ENCODE results near the gene UBE2M.

Gene UBE2M

GRCh38 chr19:58575183-58576041 lies 17.0 kb upstream of the UBE2M start:
- peak; percentile 87 for DNase-seq
- H3K4me1 Mint-ChIP-seq, result peaks cover 51% of the 10 kb centered on the region
- H3K4me3 Mint-ChIP-seq, result peak overlapping the region; percentile 81
- CTCF ChIA-PET, result interaction anchor here (0.7 to 9.4 kb wide), 4 partner anchors 21 to 61 kb away, joined by 3 to 109 read pairs (median 6); partner anchors contain the start of genes CHMP2A, TRIM28 and ZBTB45
- H3K27me3 Mint-ChIP-seq, result no peaks in the 10 kb centered on the region
- H3K36me3 Mint-ChIP-seq, result peaks cover 12% of the 10 kb centered on the region
- H3K27ac Mint-ChIP-seq, result peak overlapping the region; percentile 99
- H3K9me3 Mint-ChIP-seq, result no peaks in the 10 kb centered on the region

- peaks cover 21% of the 10 kb centered on the region for H3K36me3 Mint-ChIP-seq
- DNase-seq, result no peak
- no peaks in the 10 kb centered on the region for H3K27me3 Mint-ChIP-seq
- H3K9me3 Mint-ChIP-seq, result no peaks in the 10 kb centered on the region
- H3K4me1 Mint-ChIP-seq, result peaks cover 47% of the 10 kb centered on the region
- peak overlapping the region; percentile 93 for H3K4me3 Mint-ChIP-seq
- peak overlapping the region; percentile 99 for H3K27ac Mint-ChIP-seq
- CTCF ChIA-PET, result no interaction called here
Observed at GRCh38 chr19:58573658-58574164, 15.3 kb upstream of the UBE2M start.

GRCh38 chr19:58572818-58573657 lies 14.6 kb upstream of the UBE2M start, which contains the start of gene MZF1:
Gene MZF1, minus strand, starts transcription at chr19:58573335. Its CDS starts 1,946 bp downstream, at chr19:58571389.
- CTCF ChIA-PET, result interaction anchor here (0.6 to 1.4 kb wide), 2 partner anchors 18 to 53 kb away, joined by 3 to 5 read pairs; partner anchors contain the start of genes CHMP2A and ZBTB45

GRCh38 chr19:58572026-58572817 lies 13.8 kb upstream of the UBE2M start:
- peak overlapping the region; percentile 93 for H3K4me3 Mint-ChIP-seq
- H3K9me3 Mint-ChIP-seq, result no peaks in the 10 kb centered on the region
- peaks cover 48% of the 10 kb centered on the region for H3K4me1 Mint-ChIP-seq
- no peak for DNase-seq
- peak overlapping the region; percentile 99 for H3K27ac Mint-ChIP-seq
- H3K27me3 Mint-ChIP-seq, result no peaks in the 10 kb centered on the region
- CTCF ChIA-PET, result interaction anchor here (0.6 to 1.5 kb wide), 3 partner anchors 9 to 53 kb away, joined by 3 to 5 read pairs (median 3); partner anchors contain the start of genes CHMP2A and ZBTB45
- H3K36me3 Mint-ChIP-seq, result peaks cover 26% of the 10 kb centered on the region

More at GRCh38 chr19:58572818-58573657, 14.6 kb upstream of the UBE2M start, which contains the start of gene MZF1:
- peak within 1 kb of the TSS; percentile 99 for H3K27ac Mint-ChIP-seq
- H3K27me3 Mint-ChIP-seq, result no peaks in the 10 kb centered on the region
- H3K9me3 Mint-ChIP-seq, result no peaks in the 10 kb centered on the region
- H3K4me1 Mint-ChIP-seq, result peaks cover 49% of the 10 kb centered on the region
- DNase-seq, result peak; percentile 100
- H3K36me3 Mint-ChIP-seq, result peaks cover 26% of the 10 kb centered on the region
- peak within 1 kb of the TSS; percentile 93 for H3K4me3 Mint-ChIP-seq

- DNase-seq, result peak; percentile 6
- peak overlapping the region; percentile 99 for H3K27ac Mint-ChIP-seq
- CTCF ChIA-PET, result interaction anchor here (1.4 to 1.5 kb wide), 2 partner anchors 10 to 52 kb away, joined by 3 to 5 read pairs; partner anchors contain the start of gene ZBTB45
Observed at GRCh38 chr19:58571575-58571947, 13.2 kb upstream of the UBE2M start.

DNA sequence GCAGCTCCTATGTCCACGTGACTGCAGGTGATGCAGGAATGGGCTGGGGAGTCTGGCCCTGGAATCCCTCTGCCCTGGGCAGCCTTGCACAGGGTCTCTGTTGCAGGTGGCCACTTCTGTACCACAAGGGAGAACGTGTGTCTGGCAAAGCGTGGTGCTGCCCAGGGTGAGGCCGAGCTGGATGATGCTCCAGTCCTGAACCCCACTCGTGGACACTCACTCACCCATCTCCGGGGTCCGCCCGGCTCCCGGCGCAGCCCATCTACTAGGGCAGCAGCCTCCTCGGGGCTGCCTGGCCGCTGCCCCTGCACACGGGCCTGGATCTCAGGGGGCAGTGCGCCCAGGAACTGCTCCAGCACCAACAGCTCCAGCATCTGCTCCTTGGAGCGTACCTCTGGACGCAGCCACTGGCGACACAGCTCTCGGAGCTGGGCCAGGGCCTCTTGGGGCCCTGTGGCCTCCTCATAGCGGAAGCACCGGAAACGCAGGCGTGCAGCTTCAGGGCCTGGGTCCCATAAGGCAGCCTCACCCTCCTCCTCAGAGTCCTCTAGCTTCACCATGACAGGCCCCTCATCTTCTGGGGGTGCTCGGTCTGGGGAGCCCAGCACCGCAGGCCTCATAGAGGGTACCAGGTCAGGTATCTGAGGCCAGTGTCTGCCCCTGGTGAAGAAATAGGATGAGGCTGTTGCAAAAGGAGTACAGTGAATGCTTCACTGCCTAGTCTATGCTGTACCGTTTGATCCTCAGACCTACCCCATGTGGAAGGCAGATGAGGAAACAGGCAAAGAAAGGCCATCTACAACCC lies 12.6 kb upstream of the UBE2M start:
- Mint-ChIP-seq H3K27me3 (no peaks in the 10 kb centered on the region), H3K36me3 (peaks cover 28% of the 10 kb centered on the region), H3K27ac (no peak overlapping the region), H3K4me1 (peaks cover 42% of the 10 kb centered on the region), H3K4me3 (peak overlapping the region; percentile 93), H3K9me3 (no peaks in the 10 kb centered on the region)
- CTCF ChIA-PET, result interaction anchor here (1.4 to 1.5 kb wide), 2 partner anchors 10 to 51 kb away, joined by 3 to 5 read pairs; partner anchors contain the start of gene ZBTB45
- DNase-seq, result peak; percentile 15

More at GRCh38 chr19:58571575-58571947, 13.2 kb upstream of the UBE2M start:
- peaks cover 27% of the 10 kb centered on the region for H3K36me3 Mint-ChIP-seq
- peak overlapping the region; percentile 93 for H3K4me3 Mint-ChIP-seq
- no peaks in the 10 kb centered on the region for H3K9me3 Mint-ChIP-seq
- no peaks in the 10 kb centered on the region for H3K27me3 Mint-ChIP-seq
- H3K4me1 Mint-ChIP-seq, result peaks cover 48% of the 10 kb centered on the region

DNA sequence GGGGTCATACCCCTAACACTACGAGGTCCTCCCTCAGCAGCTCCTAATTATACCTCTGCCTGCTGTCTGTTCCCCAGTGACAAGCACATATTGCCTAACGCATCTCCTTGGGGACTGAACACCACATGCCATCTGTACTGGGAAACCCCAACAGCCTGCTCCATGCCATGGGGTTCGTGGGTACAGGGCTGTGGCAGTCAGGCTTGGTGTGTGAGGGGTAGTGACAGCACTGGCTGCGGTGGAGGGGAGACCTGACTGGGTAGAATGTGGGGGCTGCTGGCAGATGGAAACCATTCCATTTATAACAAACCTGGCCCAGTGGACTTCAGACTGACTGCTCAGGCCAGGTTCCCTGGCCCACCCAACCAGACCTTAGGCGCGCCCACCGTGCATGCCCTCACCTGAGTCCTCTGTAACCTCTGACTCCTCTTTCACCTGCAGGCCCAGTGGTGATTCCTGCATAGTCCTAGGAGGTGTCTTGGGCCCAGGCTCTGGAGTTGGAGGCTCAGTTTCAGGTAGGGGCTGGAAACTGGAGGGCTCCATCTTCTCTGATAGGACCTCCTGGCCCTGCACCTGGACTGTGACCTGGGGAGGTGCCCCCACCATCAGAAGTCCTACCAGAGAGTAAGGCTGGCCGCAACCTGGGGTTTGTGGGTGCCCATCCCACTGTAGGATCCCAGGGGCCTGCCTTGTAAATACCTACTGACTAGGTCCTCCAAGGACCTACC lies 11.7 kb upstream of the UBE2M start:
- H3K27me3 Mint-ChIP-seq, result no peaks in the 10 kb centered on the region
- peaks cover 38% of the 10 kb centered on the region for H3K4me1 Mint-ChIP-seq
- DNase-seq, result peak; percentile 12
- no peaks in the 10 kb centered on the region for H3K9me3 Mint-ChIP-seq
- peaks cover 28% of the 10 kb centered on the region for H3K36me3 Mint-ChIP-seq
- H3K4me3 Mint-ChIP-seq, result no peak overlapping the region
- CTCF ChIA-PET, result no interaction called here
- H3K27ac Mint-ChIP-seq, result no peak overlapping the region

DNA sequence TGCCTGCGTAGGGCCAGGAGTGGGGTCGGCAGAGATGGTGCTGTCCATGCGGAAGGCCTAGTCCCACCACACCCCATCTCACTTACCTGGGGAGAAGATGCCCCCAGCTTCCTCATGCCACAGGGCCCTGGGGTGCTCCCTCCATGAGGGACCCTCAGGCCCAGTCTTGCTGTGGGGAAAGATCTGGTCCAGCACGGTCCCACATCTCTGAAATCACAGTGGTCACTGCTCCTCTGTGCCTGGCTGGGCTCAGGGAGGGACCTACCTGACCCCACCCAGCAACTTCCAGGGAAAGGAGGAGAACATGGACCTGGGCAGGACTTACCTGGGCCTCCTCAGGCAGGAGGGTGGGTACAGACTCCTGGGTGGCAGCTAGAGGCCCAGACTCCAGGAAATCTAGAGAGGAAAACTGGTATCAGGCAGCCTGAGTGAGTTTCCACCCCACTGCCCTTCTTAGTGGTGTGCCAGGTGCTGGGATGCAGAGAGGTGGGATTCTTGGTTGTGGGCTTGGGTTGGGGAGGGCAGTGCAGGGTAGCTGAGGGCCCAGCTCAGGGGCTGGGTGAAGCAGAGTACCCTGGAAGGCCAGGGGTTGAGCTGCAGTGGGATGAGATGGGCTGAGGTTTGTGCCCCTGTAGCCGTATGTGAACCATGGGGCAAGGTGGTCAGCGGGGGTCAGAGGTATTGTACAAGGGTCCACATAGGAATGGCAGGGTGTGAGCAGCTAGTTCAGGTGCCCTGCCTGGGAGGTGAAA lies 11.0 kb upstream of the UBE2M start:
- no peaks in the 10 kb centered on the region for H3K27me3 Mint-ChIP-seq
- CTCF ChIA-PET, result interaction anchor here (1.3 kb wide), 1 partner anchor 55 kb away, joined by 4 read pairs; no protein-coding TSS in a partner anchor
- peaks cover 31% of the 10 kb centered on the region for H3K36me3 Mint-ChIP-seq
- H3K9me3 Mint-ChIP-seq, result no peaks in the 10 kb centered on the region
- no peak overlapping the region for H3K4me3 Mint-ChIP-seq
- H3K4me1 Mint-ChIP-seq, result peaks cover 38% of the 10 kb centered on the region
- H3K27ac Mint-ChIP-seq, result no peak overlapping the region
- peak; percentile 17 for DNase-seq

GRCh38 chr19:58568453-58569130 lies 10.2 kb upstream of the UBE2M start:
- Mint-ChIP-seq H3K27ac (peak overlapping the region; percentile 43), H3K9me3 (no peaks in the 10 kb centered on the region), H3K27me3 (peaks cover 4% of the 10 kb centered on the region), H3K4me1 (peaks cover 38% of the 10 kb centered on the region), H3K36me3 (peaks cover 35% of the 10 kb centered on the region), H3K4me3 (no peak overlapping the region)
- CTCF ChIA-PET, result interaction anchor here (1.3 to 1.6 kb wide), 2 partner anchors 13 to 54 kb away, joined by 4 to 5 read pairs; no protein-coding TSS in a partner anchor
- DNase-seq, result peak; percentile 14

DNA sequence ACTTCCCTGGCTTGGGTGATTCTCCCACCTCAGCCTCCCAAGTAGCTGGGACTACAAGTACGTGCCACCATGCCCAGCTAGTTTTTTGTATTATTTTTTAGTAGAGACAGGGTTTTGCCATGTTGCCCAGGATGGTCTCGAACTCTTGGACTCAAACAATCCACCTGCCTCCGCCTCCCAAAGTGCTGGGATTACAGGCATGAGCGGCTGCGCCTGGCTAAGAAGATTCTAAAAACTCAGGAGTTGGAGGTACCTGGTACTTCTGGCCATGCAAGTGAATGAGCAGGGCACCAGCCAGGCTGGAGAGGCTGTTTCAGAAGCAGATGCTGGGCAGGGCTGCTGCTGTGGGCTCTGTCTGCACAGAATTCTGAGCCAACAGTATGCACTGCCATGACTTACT lies 8.6 kb upstream of the UBE2M start:
- Mint-ChIP-seq H3K4me1 (peaks cover 40% of the 10 kb centered on the region), H3K9me3 (no peaks in the 10 kb centered on the region), H3K36me3 (peaks cover 33% of the 10 kb centered on the region), H3K27me3 (peaks cover 8% of the 10 kb centered on the region), H3K27ac (no peak overlapping the region), H3K4me3 (no peak overlapping the region)
- CTCF ChIA-PET, result interaction anchor here (1.0 kb wide), 1 partner anchor 48 kb away, joined by 3 read pairs; the partner anchor contains the start of gene ZBTB45
- DNase-seq, result peak; percentile 5

DNA sequence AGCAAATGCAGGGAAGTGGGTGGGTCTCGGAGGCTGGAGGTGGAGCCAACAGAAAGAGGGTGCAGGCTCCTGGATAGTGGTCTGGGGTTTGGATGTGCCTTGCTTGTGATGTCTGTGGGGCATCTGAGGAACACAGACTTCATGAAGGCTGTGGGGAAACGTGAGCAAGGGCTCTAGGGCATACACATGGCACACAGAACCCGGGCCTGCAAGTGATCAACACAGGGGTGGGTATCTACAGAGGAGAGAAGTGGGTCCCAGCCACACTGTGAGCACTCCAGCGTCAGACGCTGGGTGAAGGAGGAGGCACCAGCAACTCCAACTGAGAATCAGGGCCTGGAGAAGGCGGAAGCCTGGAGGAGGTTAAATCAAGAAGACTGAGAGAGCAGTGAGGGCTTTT lies 5.4 kb upstream of the UBE2M start:
- CTCF ChIA-PET, result interaction anchor here (1.4 kb wide), 1 partner anchor 17 kb away, joined by 4 read pairs; no protein-coding TSS in a partner anchor
- DNase-seq, result peak; percentile 16
- Mint-ChIP-seq H3K4me1 (peaks cover 59% of the 10 kb centered on the region), H3K36me3 (peaks cover 24% of the 10 kb centered on the region), H3K27me3 (peaks cover 8% of the 10 kb centered on the region), H3K4me3 (peak overlapping the region; percentile 83), H3K27ac (peak overlapping the region; percentile 17), H3K9me3 (no peaks in the 10 kb centered on the region)

Measured in activated naive CD4-positive, alpha-beta T cell treated with anti-CD3 and anti-CD28 coated beads, Interleukin-2, amount 10 ng/mL, durations not matched to agents 7 days and 5 days (primary cell).